MM.1S (cell line): ENCODE measurements around the gene DYNC1I2.

Source experiments
- DNase-seq: peaks from one replicate; pipeline ENCODE4 v3.0.0-alpha.2; 2015
- H2AFZ ChIP-seq: fragments of 300-600 bp; sonication (generic); 2 replicates; pipeline ENCODE4 v1.6.0; 2016; ENCODE audit warnings: antibody characterized with exemption, low read length
- H3F3A ChIP-seq: fragments of 300-600 bp; sonication (generic); 2 replicates; pipeline ENCODE4 v1.6.1; 2016; ENCODE audit warnings: mild to moderate bottlenecking, antibody characterized with exemption, low read length, moderate library complexity, mixed read lengths; ENCODE audit not compliant: insufficient read depth
- H3K27ac ChIP-seq: fragments of 300-600 bp; sonication (generic); 2 replicates; pipeline ENCODE4 v1.5.1; 2016; ENCODE audit warnings: mild to moderate bottlenecking, low read length
- H3K27me3 ChIP-seq: fragments of 300-600 bp; sonication (generic); replicated peaks from 2 replicates; pipeline ENCODE4 v1.6.0; 2016; ENCODE audit warnings: low read length; ENCODE audit not compliant: insufficient read depth
- H3K36me3 ChIP-seq: fragments of 300-600 bp; sonication (generic); replicated peaks from 2 replicates; pipeline ENCODE4 v1.6.1; 2016; ENCODE audit warnings: mild to moderate bottlenecking, low read length, mixed read lengths; ENCODE audit not compliant: insufficient read depth
- H3K4me1 ChIP-seq: fragments of 300-600 bp; sonication (generic); 2 replicates; pipeline ENCODE4 v1.6.1; 2016; ENCODE audit warnings: low read length, mixed read lengths
- H3K4me2 ChIP-seq: fragments of 300-600 bp; sonication (generic); 2 replicates; pipeline ENCODE4 v1.6.0; 2016; ENCODE audit warnings: low read depth, low read length
- H3K4me3 ChIP-seq: fragments of 300-600 bp; sonication (generic); 2 replicates; pipeline ENCODE4 v1.5.1; 2016; ENCODE audit warnings: low read length, mixed read lengths
- H3K79me2 ChIP-seq: fragments of 300-600 bp; sonication (generic); 2 replicates; pipeline ENCODE4 v1.6.1; 2016; ENCODE audit warnings: mixed run types, low read length, mixed read lengths
- H3K9ac ChIP-seq: fragments of 300-600 bp; sonication (generic); 2 replicates; pipeline ENCODE4 v1.6.1; 2016; ENCODE audit warnings: low read length, mixed read lengths
- H3K9me2 ChIP-seq: fragments of 300-600 bp; sonication (generic); replicated peaks from 2 replicates; pipeline ENCODE4 v1.6.1; 2016; ENCODE audit warnings: mild to moderate bottlenecking, low read length, mixed read lengths; ENCODE audit not compliant: insufficient read depth
- H3K9me3 ChIP-seq: fragments of 300-600 bp; sonication (generic); replicated peaks from 2 replicates; pipeline ENCODE4 v1.6.1; 2016; ENCODE audit warnings: mild to moderate bottlenecking, low read length, mixed read lengths; ENCODE audit not compliant: insufficient read depth
- H4K20me1 ChIP-seq: fragments of 300-600 bp; sonication (generic); 2 replicates; pipeline ENCODE4 v1.6.1; 2016; ENCODE audit warnings: mild to moderate bottlenecking, low read length, moderate library complexity, mixed read lengths; ENCODE audit not compliant: insufficient read depth
- EZH2 ChIP-seq: fragments of 300-600 bp; sonication (generic); optimal IDR thresholded peaks from 2 replicates; pipeline ENCODE3; 2017; ENCODE audit warnings: low read depth, mild to moderate bottlenecking, antibody characterized with exemption, low read length, mixed read lengths
- EZH2phosphoT487 ChIP-seq: fragments of 300-600 bp; sonication (generic); IDR thresholded peaks from 2 replicates; pipeline ENCODE4 v1.6.1; 2018; ENCODE audit warnings: antibody characterized with exemption, low read length
- TF ChIP-seq, protein P1 (sequence below): fragments of 300-600 bp; sonication (generic); IDR thresholded peaks from 2 replicates; pipeline ENCODE4 v1.5.1; 2016; ENCODE audit warnings: antibody characterized with exemption, low read length, mixed read lengths

DYNC1I2 gene

GRCh38 chr2:171742760-171743159, 55.5 kb downstream of the DYNC1I2 start:
- Histone ChIP-seq H3K9me3 (no peaks in the 10 kb centered on the region), H3K9ac (no peak overlapping the region), H3K27ac (no peak overlapping the region), H3K9me2 (no peaks in the 10 kb centered on the region), H3K4me2 (no peak overlapping the region), H3K79me2 (no peaks in the 10 kb centered on the region), H2AFZ (no peak overlapping the region), H3K27me3 (no peaks in the 10 kb centered on the region), H3F3A (no peaks in the 10 kb centered on the region), H3K4me3 (no peak overlapping the region), H4K20me1 (no peaks in the 10 kb centered on the region), H3K4me1 (peaks cover 7% of the 10 kb centered on the region), H3K36me3 (no peaks in the 10 kb centered on the region)
- TF ChIP-seq EZH2 (no peak), EZH2phosphoT487 (no peak)
- DNase-seq = no peak

- Histone ChIP-seq H3K36me3 (no peaks in the 10 kb centered on the region), H2AFZ (no peak overlapping the region), H3K9me2 (no peaks in the 10 kb centered on the region), H3K27ac (no peak overlapping the region), H4K20me1 (no peaks in the 10 kb centered on the region), H3K27me3 (no peaks in the 10 kb centered on the region), H3K4me1 (peaks cover 7% of the 10 kb centered on the region), H3K4me2 (no peak overlapping the region), H3K9me3 (no peaks in the 10 kb centered on the region), H3K9ac (no peak overlapping the region), H3F3A (no peaks in the 10 kb centered on the region), H3K79me2 (no peaks in the 10 kb centered on the region), H3K4me3 (no peak overlapping the region)
- DNase-seq = no peak
- TF ChIP-seq, protein P1, sequence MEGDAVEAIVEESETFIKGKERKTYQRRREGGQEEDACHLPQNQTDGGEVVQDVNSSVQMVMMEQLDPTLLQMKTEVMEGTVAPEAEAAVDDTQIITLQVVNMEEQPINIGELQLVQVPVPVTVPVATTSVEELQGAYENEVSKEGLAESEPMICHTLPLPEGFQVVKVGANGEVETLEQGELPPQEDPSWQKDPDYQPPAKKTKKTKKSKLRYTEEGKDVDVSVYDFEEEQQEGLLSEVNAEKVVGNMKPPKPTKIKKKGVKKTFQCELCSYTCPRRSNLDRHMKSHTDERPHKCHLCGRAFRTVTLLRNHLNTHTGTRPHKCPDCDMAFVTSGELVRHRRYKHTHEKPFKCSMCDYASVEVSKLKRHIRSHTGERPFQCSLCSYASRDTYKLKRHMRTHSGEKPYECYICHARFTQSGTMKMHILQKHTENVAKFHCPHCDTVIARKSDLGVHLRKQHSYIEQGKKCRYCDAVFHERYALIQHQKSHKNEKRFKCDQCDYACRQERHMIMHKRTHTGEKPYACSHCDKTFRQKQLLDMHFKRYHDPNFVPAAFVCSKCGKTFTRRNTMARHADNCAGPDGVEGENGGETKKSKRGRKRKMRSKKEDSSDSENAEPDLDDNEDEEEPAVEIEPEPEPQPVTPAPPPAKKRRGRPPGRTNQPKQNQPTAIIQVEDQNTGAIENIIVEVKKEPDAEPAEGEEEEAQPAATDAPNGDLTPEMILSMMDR = no peak
- no peak for TF ChIP-seq EZH2phosphoT487
These were observed 57.9 kb downstream of the DYNC1I2 start for GRCh38 chr2:171745141-171745540.

DNA sequence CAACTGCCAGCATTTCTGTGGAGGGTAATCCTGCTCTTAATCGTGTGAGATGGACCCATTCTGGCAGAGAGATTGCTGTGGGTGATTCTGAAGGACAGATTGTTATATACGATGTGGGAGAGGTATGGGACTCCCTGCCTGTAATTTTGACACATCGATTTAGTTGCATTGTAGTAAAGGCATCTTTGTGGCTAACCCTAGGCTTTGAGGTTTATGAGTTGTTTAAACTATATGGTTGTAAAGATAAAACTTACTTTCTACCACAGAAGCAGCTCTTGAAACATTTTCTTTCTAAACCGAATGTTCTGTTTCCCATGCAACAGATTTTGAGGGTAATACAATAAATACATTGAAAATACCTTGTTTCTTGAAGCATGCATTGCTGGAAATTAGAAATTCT, 58.5 kb downstream of the DYNC1I2 start:
- Histone ChIP-seq H3K27ac (no peak overlapping the region), H3K4me3 (no peak overlapping the region), H3K9me3 (no peaks in the 10 kb centered on the region), H3K79me2 (no peaks in the 10 kb centered on the region), H3K36me3 (no peaks in the 10 kb centered on the region), H2AFZ (no peak overlapping the region), H3K9ac (no peak overlapping the region), H4K20me1 (no peaks in the 10 kb centered on the region), H3K27me3 (no peaks in the 10 kb centered on the region), H3K4me1 (peaks cover 6% of the 10 kb centered on the region), H3F3A (no peaks in the 10 kb centered on the region), H3K9me2 (no peaks in the 10 kb centered on the region), H3K4me2 (no peak overlapping the region)
- TF ChIP-seq EZH2 = no peak
- TF ChIP-seq, protein P1 = no peak
- no peak for TF ChIP-seq EZH2phosphoT487
- DNase-seq = no peak

DNA sequence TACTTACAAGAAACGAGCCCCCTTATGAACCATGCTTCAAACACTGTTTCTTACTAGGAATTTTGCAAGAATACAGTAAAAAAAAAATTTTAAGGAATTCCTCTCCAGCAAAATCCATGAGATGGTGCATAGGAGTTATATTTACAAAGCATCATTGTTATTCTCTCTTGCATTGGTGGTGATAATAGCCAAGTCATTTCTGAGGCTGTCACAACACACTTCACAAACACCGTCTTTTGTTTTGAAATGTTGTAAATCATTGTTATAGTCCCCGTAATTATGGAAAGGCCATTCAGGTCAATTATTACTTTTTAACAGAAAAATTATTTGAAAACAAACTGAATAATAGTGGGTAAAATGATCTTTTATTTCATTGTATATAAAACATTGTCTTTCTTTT, 60.1 kb downstream of the DYNC1I2 start:
- Histone ChIP-seq H3K27ac (no peak overlapping the region), H4K20me1 (no peaks in the 10 kb centered on the region), H3F3A (no peaks in the 10 kb centered on the region), H3K4me3 (no peak overlapping the region), H3K4me2 (no peak overlapping the region), H3K27me3 (no peaks in the 10 kb centered on the region), H2AFZ (no peak overlapping the region), H3K79me2 (no peaks in the 10 kb centered on the region), H3K9me2 (no peaks in the 10 kb centered on the region), H3K9me3 (no peaks in the 10 kb centered on the region), H3K36me3 (no peaks in the 10 kb centered on the region), H3K4me1 (no peaks in the 10 kb centered on the region), H3K9ac (no peak overlapping the region)
- no peak for DNase-seq
- TF ChIP-seq EZH2 (no peak), EZH2phosphoT487 (no peak)
- TF ChIP-seq, protein P1 = no peak
